ENCODE measurements around the gene LMLN.
"Not testable (repeated sequence)": the region's sequence is repeated elsewhere in the genome, so short reads cannot be mapped to it uniquely, and the experiment has no call there.

The LMLN gene

GRCh38 chr3:198027799-198028390 is 67.9 kb downstream of the LMLN start:
- no peak for DNase-seq

GRCh38 chr3:198028718-198029117 is 68.7 kb downstream of the LMLN start:
- no peak for DNase-seq

- no peak for DNase-seq
These were observed 70.1 kb downstream of the LMLN start for GRCh38 chr3:198030125-198030524.

GRCh38 chr3:198030726-198031125 is 70.7 kb downstream of the LMLN start:
- DNase-seq = no peak

GRCh38 chr3:198032039-198032936 is 72.3 kb downstream of the LMLN start:
- DNase-seq = no peak

GRCh38 chr3:198043119-198043518 is 83.1 kb downstream of the LMLN start:
- DNase-seq = no peak

- DNase-seq = no peak
These were observed 86.3 kb downstream of the LMLN start for GRCh38 chr3:198046120-198046857.

- DNase-seq = no peak
These were observed 88.4 kb downstream of the LMLN start for GRCh38 chr3:198048445-198048844.

GRCh38 chr3:198051836-198052235 is 91.8 kb downstream of the LMLN start:
- DNase-seq = no peak

- DNase-seq = not testable (repeated sequence)
These were observed 93.4 kb downstream of the LMLN start for GRCh38 chr3:198053462-198053861.

GRCh38 chr3:198061119-198062067 is 101.4 kb downstream of the LMLN start:
- peak; percentile 34 for DNase-seq

GRCh38 chr3:198062068-198062465 is 102.0 kb downstream of the LMLN start:
- DNase-seq = no peak

- no peak for DNase-seq
These were observed 104.4 kb downstream of the LMLN start for GRCh38 chr3:198064420-198064819.

- no peak for DNase-seq
These were observed 105.9 kb downstream of the LMLN start for GRCh38 chr3:198065897-198066296.

GRCh38 chr3:198067416-198067815 is 107.4 kb downstream of the LMLN start:
- DNase-seq = no peak

GRCh38 chr3:198070871-198071270 is 110.9 kb downstream of the LMLN start:
- no peak for DNase-seq

GRCh38 chr3:198071602-198072287 is 111.7 kb downstream of the LMLN start:
- DNase-seq = no peak

GRCh38 chr3:198076722-198077308 is 116.8 kb downstream of the LMLN start:
- DNase-seq = peak; percentile 37

GRCh38 chr3:198079771-198080520 is 119.9 kb downstream of the LMLN start:
- DNase-seq = no peak

- peak; percentile 36 for DNase-seq
These were observed 120.7 kb downstream of the LMLN start for GRCh38 chr3:198080521-198081384.

Data from DMS79 treated with DMSO at 0.1 percent for 48 hours (cell line).